ENCODE results near the gene SEMA5A.

SEMA5A gene

GRCh38 chr5:9545992-9546851 lies at the start of gene SEMA5A:
Gene SEMA5A (minus strand): TSS chr5:9546075. CDS start chr5:9379946, 166,129 bp downstream.
- Histone ChIP-seq H3K9me3 (ENCODE audit: low read length) (no peaks in the 10 kb centered on the region), H3K36me3 (ENCODE audit: insufficient read depth, low read length) (no peaks in the 10 kb centered on the region), H2AFZ (ENCODE audit: low read depth, low read length) (peak within 1 kb of the TSS; percentile 97), H3K4me1 (ENCODE audit: insufficient read depth, low read length) (peaks cover 21% of the 10 kb centered on the region), H3K4me3 (ENCODE audit: low read length) (peak within 1 kb of the TSS; percentile 78), H3K27me3 (ENCODE audit: insufficient read depth, low read length) (peaks cover 3% of the 10 kb centered on the region)

- Histone ChIP-seq H3K27me3 (ENCODE audit: insufficient read depth, low read length) (no peaks in the 10 kb centered on the region), H3K4me3 (ENCODE audit: low read length) (no peak overlapping the region), H2AFZ (ENCODE audit: low read depth, low read length) (no peak overlapping the region), H3K4me1 (ENCODE audit: insufficient read depth, low read length) (peaks cover 35% of the 10 kb centered on the region), H3K36me3 (ENCODE audit: insufficient read depth, low read length) (no peaks in the 10 kb centered on the region), H3K9me3 (ENCODE audit: low read length) (no peaks in the 10 kb centered on the region)
Observed at GRCh38 chr5:9594913-9595312, 49.0 kb upstream of the SEMA5A start.

GRCh38 chr5:9589049-9589835 lies 43.4 kb upstream of the SEMA5A start:
- Histone ChIP-seq H3K36me3 (ENCODE audit: insufficient read depth, low read length) (no peaks in the 10 kb centered on the region), H3K27me3 (ENCODE audit: insufficient read depth, low read length) (no peaks in the 10 kb centered on the region), H3K9me3 (ENCODE audit: low read length) (no peaks in the 10 kb centered on the region), H3K4me1 (ENCODE audit: insufficient read depth, low read length) (peaks cover 9% of the 10 kb centered on the region), H2AFZ (ENCODE audit: low read depth, low read length) (no peak overlapping the region), H3K4me3 (ENCODE audit: low read length) (no peak overlapping the region)

- Histone ChIP-seq H3K9me3 (ENCODE audit: low read length) (no peaks in the 10 kb centered on the region), H3K36me3 (ENCODE audit: insufficient read depth, low read length) (no peaks in the 10 kb centered on the region), H3K27me3 (ENCODE audit: insufficient read depth, low read length) (no peaks in the 10 kb centered on the region), H3K4me3 (ENCODE audit: low read length) (no peak overlapping the region), H3K4me1 (ENCODE audit: insufficient read depth, low read length) (peaks cover 11% of the 10 kb centered on the region), H2AFZ (ENCODE audit: low read depth, low read length) (no peak overlapping the region)
Observed at GRCh38 chr5:9588254-9588653, 42.4 kb upstream of the SEMA5A start.

- no peaks in the 10 kb centered on the region for H3K36me3 ChIP-seq (ENCODE audit: insufficient read depth, low read length)
- H3K27me3 ChIP-seq (ENCODE audit: insufficient read depth, low read length) = no peaks in the 10 kb centered on the region
- H3K4me1 ChIP-seq (ENCODE audit: insufficient read depth, low read length) = peaks cover 17% of the 10 kb centered on the region
- H2AFZ ChIP-seq (ENCODE audit: low read depth, low read length) = no peak overlapping the region
- H3K4me3 ChIP-seq (ENCODE audit: low read length) = no peak overlapping the region
- no peaks in the 10 kb centered on the region for H3K9me3 ChIP-seq (ENCODE audit: low read length)
Observed at GRCh38 chr5:9587135-9587534, 41.3 kb upstream of the SEMA5A start.

GRCh38 chr5:9582406-9582805 lies 36.5 kb upstream of the SEMA5A start:
- no peaks in the 10 kb centered on the region for H3K9me3 ChIP-seq (ENCODE audit: low read length)
- H3K4me1 ChIP-seq (ENCODE audit: insufficient read depth, low read length) = peaks cover 17% of the 10 kb centered on the region
- H3K36me3 ChIP-seq (ENCODE audit: insufficient read depth, low read length) = no peaks in the 10 kb centered on the region
- no peaks in the 10 kb centered on the region for H3K27me3 ChIP-seq (ENCODE audit: insufficient read depth, low read length)
- H3K4me3 ChIP-seq (ENCODE audit: low read length) = no peak overlapping the region
- H2AFZ ChIP-seq (ENCODE audit: low read depth, low read length) = no peak overlapping the region

GRCh38 chr5:9573796-9574195 lies 27.9 kb upstream of the SEMA5A start:
- Histone ChIP-seq H3K4me3 (ENCODE audit: low read length) (no peak overlapping the region), H3K36me3 (ENCODE audit: insufficient read depth, low read length) (no peaks in the 10 kb centered on the region), H3K9me3 (ENCODE audit: low read length) (no peaks in the 10 kb centered on the region), H3K4me1 (ENCODE audit: insufficient read depth, low read length) (peaks cover 12% of the 10 kb centered on the region), H2AFZ (ENCODE audit: low read depth, low read length) (no peak overlapping the region), H3K27me3 (ENCODE audit: insufficient read depth, low read length) (no peaks in the 10 kb centered on the region)

- Histone ChIP-seq H3K27me3 (ENCODE audit: insufficient read depth, low read length) (no peaks in the 10 kb centered on the region), H3K4me3 (ENCODE audit: low read length) (no peak overlapping the region)
Observed at GRCh38 chr5:9572246-9572645, 26.4 kb upstream of the SEMA5A start.

GRCh38 chr5:9570876-9571275 lies 25.0 kb upstream of the SEMA5A start:
- no peaks in the 10 kb centered on the region for H3K36me3 ChIP-seq (ENCODE audit: insufficient read depth, low read length)
- H3K27me3 ChIP-seq (ENCODE audit: insufficient read depth, low read length) = no peaks in the 10 kb centered on the region
- no peak overlapping the region for H3K4me3 ChIP-seq (ENCODE audit: low read length)
- no peaks in the 10 kb centered on the region for H3K9me3 ChIP-seq (ENCODE audit: low read length)
- H3K4me1 ChIP-seq (ENCODE audit: insufficient read depth, low read length) = peaks cover 14% of the 10 kb centered on the region
- no peak overlapping the region for H2AFZ ChIP-seq (ENCODE audit: low read depth, low read length)

More at GRCh38 chr5:9572246-9572645, 26.4 kb upstream of the SEMA5A start:
- Histone ChIP-seq H2AFZ (ENCODE audit: low read depth, low read length) (no peak overlapping the region), H3K9me3 (ENCODE audit: low read length) (no peaks in the 10 kb centered on the region), H3K36me3 (ENCODE audit: insufficient read depth, low read length) (no peaks in the 10 kb centered on the region), H3K4me1 (ENCODE audit: insufficient read depth, low read length) (peaks cover 14% of the 10 kb centered on the region)

- Histone ChIP-seq H2AFZ (ENCODE audit: low read depth, low read length) (no peak overlapping the region), H3K4me1 (ENCODE audit: insufficient read depth, low read length) (peaks cover 14% of the 10 kb centered on the region), H3K9me3 (ENCODE audit: low read length) (no peaks in the 10 kb centered on the region), H3K27me3 (ENCODE audit: insufficient read depth, low read length) (no peaks in the 10 kb centered on the region), H3K4me3 (ENCODE audit: low read length) (no peak overlapping the region), H3K36me3 (ENCODE audit: insufficient read depth, low read length) (no peaks in the 10 kb centered on the region)
Observed at GRCh38 chr5:9567039-9567438, 21.2 kb upstream of the SEMA5A start.

GRCh38 chr5:9564752-9565151 lies 18.9 kb upstream of the SEMA5A start:
- Histone ChIP-seq H3K4me3 (ENCODE audit: low read length) (no peak overlapping the region), H3K36me3 (ENCODE audit: insufficient read depth, low read length) (no peaks in the 10 kb centered on the region), H3K4me1 (ENCODE audit: insufficient read depth, low read length) (peaks cover 2% of the 10 kb centered on the region), H3K27me3 (ENCODE audit: insufficient read depth, low read length) (no peaks in the 10 kb centered on the region), H2AFZ (ENCODE audit: low read depth, low read length) (no peak overlapping the region), H3K9me3 (ENCODE audit: low read length) (no peaks in the 10 kb centered on the region)

- H3K36me3 ChIP-seq (ENCODE audit: insufficient read depth, low read length) = no peaks in the 10 kb centered on the region
- H3K4me3 ChIP-seq (ENCODE audit: low read length) = no peak overlapping the region
- no peak overlapping the region for H2AFZ ChIP-seq (ENCODE audit: low read depth, low read length)
- H3K9me3 ChIP-seq (ENCODE audit: low read length) = no peaks in the 10 kb centered on the region
- no peaks in the 10 kb centered on the region for H3K27me3 ChIP-seq (ENCODE audit: insufficient read depth, low read length)
- no peaks in the 10 kb centered on the region for H3K4me1 ChIP-seq (ENCODE audit: insufficient read depth, low read length)
Observed at GRCh38 chr5:9562141-9562540, 16.3 kb upstream of the SEMA5A start.

- Histone ChIP-seq H3K36me3 (ENCODE audit: insufficient read depth, low read length) (no peaks in the 10 kb centered on the region), H3K9me3 (ENCODE audit: low read length) (no peaks in the 10 kb centered on the region), H3K4me1 (ENCODE audit: insufficient read depth, low read length) (no peaks in the 10 kb centered on the region), H3K27me3 (ENCODE audit: insufficient read depth, low read length) (no peaks in the 10 kb centered on the region), H3K4me3 (ENCODE audit: low read length) (no peak overlapping the region), H2AFZ (ENCODE audit: low read depth, low read length) (no peak overlapping the region)
Observed at GRCh38 chr5:9559965-9560364, 14.1 kb upstream of the SEMA5A start.
